HG02852 (cell line): ENCODE data around the gene GNA15.
"Not testable (repeated sequence)": the region's sequence is repeated elsewhere in the genome, so short reads cannot be mapped to it uniquely, and the experiment has no call there.

Source experiments
- ATAC-seq: cut with Tn5 transposase; IDR thresholded peaks from one replicate; pipeline ENCODE4 v1.9.1; 2021; ENCODE audit warnings: mild to moderate bottlenecking, moderate library complexity; ENCODE audit not compliant: unreplicated experiment

Gene GNA15

GRCh38 chr19:3135961-3136683 is at the start of gene GNA15:
Gene GNA15 (plus strand): TSS chr19:3136033. CDS start chr19:3136451, 418 bp downstream.
- no peak for ATAC-seq

GRCh38 chr19:3087769-3088168 is 48.1 kb upstream of the GNA15 start:
- no peak for ATAC-seq

- not testable (repeated sequence) for ATAC-seq
Measured at GRCh38 chr19:3089299-3089855, 46.5 kb upstream of the GNA15 start.

GRCh38 chr19:3094601-3095440 is 41.0 kb upstream of the GNA15 start:
- ATAC-seq = no peak

GRCh38 chr19:3095441-3096191 is 40.2 kb upstream of the GNA15 start:
- no peak for ATAC-seq

- no peak for ATAC-seq
Measured at GRCh38 chr19:3096267-3096901, 39.4 kb upstream of the GNA15 start.

GRCh38 chr19:3096902-3097326 is 38.9 kb upstream of the GNA15 start:
- no peak for ATAC-seq

GRCh38 chr19:3097442-3097871 is 38.4 kb upstream of the GNA15 start:
- no peak for ATAC-seq

- ATAC-seq = no peak
Measured at GRCh38 chr19:3098141-3098514, 37.7 kb upstream of the GNA15 start.

- ATAC-seq = no peak
Measured at GRCh38 chr19:3098515-3099346, 37.1 kb upstream of the GNA15 start.

- ATAC-seq = no peak
Measured at GRCh38 chr19:3099347-3100145, 36.3 kb upstream of the GNA15 start.

GRCh38 chr19:3100331-3100730 is 35.5 kb upstream of the GNA15 start:
- ATAC-seq = no peak

- no peak for ATAC-seq
Measured at GRCh38 chr19:3100747-3101730, 34.8 kb upstream of the GNA15 start.

- no peak for ATAC-seq
Measured at GRCh38 chr19:3102239-3103140, 33.3 kb upstream of the GNA15 start.

GRCh38 chr19:3104708-3104983 is 31.2 kb upstream of the GNA15 start:
- ATAC-seq = no peak

- no peak for ATAC-seq
Measured at GRCh38 chr19:3105641-3106508, 30.0 kb upstream of the GNA15 start.
